Sigmoid colon (tissue), 7 donors: Measurements from ENCODE around the gene ZNHIT2. TPM values are rescaled to one million over a fixed set of nuclear protein-coding genes. Genes with fewer than 3 reads are reported as not detected.

Experiments used
- DNase-seq: peaks from one replicate; pipeline ENCODE4 v3.0.0-alpha.2; 2019
- H3K27ac ChIP-seq, 4 donors: fragments of 200-600 bp; sonication (generic); one replicate each; pipeline ENCODE4 v1.5.1; 2016 to 2019; ENCODE audit warnings: mild to moderate bottlenecking in 1 of 4
- H3K27me3 ChIP-seq, 3 donors: fragments of 200-600 bp; sonication (generic); one replicate each; pipeline ENCODE4 v1.5.1; 2019; ENCODE audit warnings: mild to moderate bottlenecking in 1 of 3
- H3K36me3 ChIP-seq, 4 donors: fragments of 200-600 bp; sonication (generic); one replicate each; pipeline ENCODE4 v1.5.1; 2016 to 2019
- H3K4me1 ChIP-seq, 4 donors: fragments of 200-600 bp; sonication (generic); one replicate each; pipeline ENCODE4 v1.5.1; 2017 to 2019
- H3K4me3 ChIP-seq, 4 donors: fragments of 200-600 bp; sonication (generic); one replicate each; pipeline ENCODE4 v1.5.1; 2017 to 2019; ENCODE audit warnings: mild to moderate bottlenecking in 2 of 4, moderate library complexity in 1 of 4
- H3K9me3 ChIP-seq, 4 donors: fragments of 200-600 bp in 3 of 4; sonication (generic) in 3 of 4; one replicate each; pipeline versions ENCODE4 v1.5.1 to v1.6.1; 2013 to 2019
- CTCF ChIP-seq, 4 experiments: fragments of 450-650 bp in 3 of 4; fragments of 200-600 bp in 1 of 4; IDR thresholded peaks; one replicate each; pipeline ENCODE4 v1.5.1; 2016 to 2019; ENCODE audit warnings: antibody characterized with exemption in 4 of 4, mild to moderate bottlenecking in 3 of 4, moderate library complexity in 2 of 4
- EP300 ChIP-seq, 4 donors: sonication (generic); formaldehyde crosslinking; IDR thresholded peaks; one replicate each; pipeline ENCODE4 v1.6.1; 2017; ENCODE audit warnings: antibody characterized with exemption in 4 of 4
- POLR2A ChIP-seq, 2 donors: fragments of 450-650 bp; IDR thresholded peaks; one replicate each; pipeline ENCODE4 v1.6.1; 2016; ENCODE audit warnings: antibody characterized with exemption in 2 of 2, mild to moderate bottlenecking in 2 of 2, moderate library complexity in 2 of 2
- POLR2AphosphoS5 ChIP-seq, 4 donors: sonication (generic); formaldehyde crosslinking; IDR thresholded peaks; one replicate each; pipeline ENCODE4 v1.6.1; 2017; ENCODE audit warnings: antibody characterized with exemption in 4 of 4
- WGBS, 2 donors: extraction: QIAGEN DNeasy Blood & Tissue Kit; methylation state at CpG; one replicate each; pipeline ENCODE4 v1.1.7; 2013; 5-methylcytosine and 5-hydroxymethylcytosine counted together
- intact Hi-C: fragments of 100-400 bp; cut with DNase I; formaldehyde crosslinking; loops from one replicate; pipeline ENCODE4 v1.15.1; 2023
- polyA plus RNA-seq, 3 donors: library from polyadenylated mRNA; stranded (reverse); fragments of 200-250 nt; gene quantifications; one replicate each; pipeline ENCODE4 v1.2.3, GENCODE V29; 2013
- total RNA-seq, 4 donors: library from RNA; depleted of rRNA; stranded (reverse); fragments of >200 nt; gene quantifications; one replicate each; pipeline ENCODE4 v1.1.0, GENCODE V29; 2016
- donor health status: healthy with polysubstance abuse.
- donor health status: Bipolar disorder and iron deficiency.
- donor health status: healthy.

ZNHIT2 gene
- total and polyA plus RNA-seq, 7 donors = 8.3 to 16.3 (median 13.6) TPM

DNA sequence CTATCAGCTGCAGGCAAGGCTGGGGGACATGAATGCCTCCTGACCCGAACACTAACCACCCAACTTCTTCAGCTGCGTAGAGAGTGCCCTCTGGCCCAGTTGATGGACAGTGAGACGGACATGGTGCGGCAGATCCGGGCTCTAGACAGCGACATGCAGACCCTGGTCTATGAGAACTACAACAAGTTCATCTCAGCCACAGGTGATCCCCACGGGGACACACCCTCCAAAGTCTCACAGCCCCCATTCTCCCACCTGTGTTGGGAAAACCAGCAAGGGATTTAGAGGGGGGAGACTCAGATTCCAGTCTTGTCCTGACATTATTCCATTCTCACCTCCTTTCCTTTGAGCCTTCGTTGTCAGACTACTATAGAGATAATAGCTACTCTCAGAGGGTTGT is 20.6 kb downstream of the ZNHIT2 start:
- Histone ChIP-seq H3K4me1 (peaks cover 0 to 16% (median 13%) of the 10 kb centered on the region in 4 donors), H3K27me3 (no peaks in the 10 kb centered on the region), H3K4me3 (peak overlapping the region; percentile 84 to 97 (median 91)), H3K9me3 (no peaks in the 10 kb centered on the region), H3K36me3 (peaks cover 0 to 12% (median 1%) of the 10 kb centered on the region in 4 donors), H3K27ac (peak overlapping the region; percentile 90 to 95 (median 93))
- intact Hi-C loops = loop anchor here (1.0 to 5.0 kb wide), 3 partner anchors 13 to 85 kb away; partner anchors contain the start of genes ARL2, CDCA5, TM7SF2 and ZFPL1
- no peak for DNase-seq
- TF ChIP-seq EP300 (IDR thresholded peaks at IDR 0.05) (no peak), POLR2A (IDR thresholded peaks at IDR 0.05) (no peak), POLR2AphosphoS5 (IDR thresholded peaks at IDR 0.05) (no peak), CTCF (IDR thresholded peaks at IDR 0.05) (no peak)
- WGBS, 2 donors = 19 to 53% methylated on average over 8 of the region's 8 CpGs

DNA sequence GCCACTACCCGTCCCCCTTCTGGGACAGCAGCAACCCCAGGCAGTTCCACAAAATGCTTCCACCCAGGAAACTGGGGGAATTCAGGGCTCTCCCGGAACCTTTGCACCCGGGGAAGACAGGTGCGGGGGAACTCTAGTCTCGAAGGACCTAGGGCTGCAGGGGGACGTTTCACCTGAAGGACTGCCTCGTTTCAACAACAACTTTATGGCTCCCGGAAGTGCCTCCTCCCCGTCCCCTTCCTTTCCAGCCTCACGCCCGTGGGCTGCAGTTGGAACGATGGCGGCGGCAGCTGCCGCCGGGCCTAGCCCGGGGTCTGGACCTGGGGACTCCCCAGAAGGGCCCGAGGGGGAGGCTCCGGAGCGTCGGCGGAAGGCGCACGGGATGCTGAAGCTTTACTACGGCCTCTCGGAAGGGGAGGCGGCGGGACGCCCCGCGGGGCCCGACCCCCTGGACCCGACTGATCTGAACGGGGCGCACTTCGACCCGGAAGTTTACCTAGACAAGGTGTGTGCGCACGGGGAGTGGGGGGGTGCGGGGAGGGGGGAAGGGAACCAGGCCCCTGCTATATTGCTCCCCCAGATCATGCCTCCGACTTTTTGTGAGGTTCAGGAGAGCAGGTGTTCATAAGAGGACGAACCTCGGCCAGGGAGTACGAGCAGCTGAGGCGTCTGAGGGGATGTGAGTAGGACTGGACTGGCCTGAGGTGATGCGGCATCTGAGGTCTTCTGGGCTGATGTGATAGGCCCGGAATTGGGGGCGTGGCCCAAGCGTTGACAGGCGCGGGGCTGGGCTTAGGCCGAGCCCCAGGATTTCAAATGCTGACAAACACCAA is 21.3 kb downstream of the ZNHIT2 start, which contains the start of gene VPS51:
Gene VPS51, plus strand, starts transcription at position 241 of the 833 bp plus-strand sequence. Its CDS starts 37 bp downstream, at position 278.
- H3K4me1 ChIP-seq = peaks cover 0 to 16% (median 13%) of the 10 kb centered on the region in 4 donors
- no peaks in the 10 kb centered on the region for H3K9me3 ChIP-seq
- WGBS, 2 donors = 1% methylated on average over 52 of the region's 52 CpGs
- peak; percentile 95 for DNase-seq
- peak within 1 kb of the TSS; percentile 84 to 97 (median 91) for H3K4me3 ChIP-seq
- H3K27me3 ChIP-seq = no peaks in the 10 kb centered on the region
- H3K27ac ChIP-seq = peak within 1 kb of the TSS; percentile 90 to 95 (median 93)
- peak in 2 of 4 donors; percentile 30 to 44 for TF ChIP-seq EP300 (IDR thresholded peaks at IDR 0.05)
- TF ChIP-seq POLR2A (IDR thresholded peaks at IDR 0.05) = peak; percentile 35 to 41
- no peak for TF ChIP-seq CTCF (IDR thresholded peaks at IDR 0.05)
- peak; percentile 79 to 87 (median 82) for TF ChIP-seq POLR2AphosphoS5 (IDR thresholded peaks at IDR 0.05)
- intact Hi-C loops = loop anchor here (1.0 to 5.0 kb wide), 3 partner anchors 12 to 84 kb away; partner anchors contain the start of genes ARL2, CDCA5, TM7SF2 and ZFPL1
- peaks cover 0 to 12% (median 1%) of the 10 kb centered on the region in 4 donors for H3K36me3 ChIP-seq

DNA sequence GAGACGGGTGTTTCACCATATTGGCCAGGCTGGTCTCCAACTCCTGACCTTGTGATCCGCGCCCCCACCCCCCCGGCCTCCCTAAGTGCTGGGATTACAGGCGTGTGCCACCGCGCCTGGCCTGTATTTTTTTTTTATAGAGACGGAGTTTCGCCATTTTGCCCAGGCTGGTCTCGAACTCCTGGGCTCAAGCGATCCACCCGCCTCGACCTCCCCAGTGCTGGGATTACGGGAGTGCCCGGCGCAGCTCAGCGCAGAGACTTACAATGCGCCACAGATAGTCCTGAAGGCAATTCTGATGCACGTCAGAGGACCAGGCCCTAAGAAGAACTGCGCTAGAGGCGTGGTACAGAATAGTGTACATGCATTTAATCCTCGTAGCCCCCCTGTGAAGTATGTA is 22.1 kb downstream of the ZNHIT2 start:
- intact Hi-C loops = loop anchor here (5.0 kb wide), 1 partner anchor 83 kb away; the partner anchor contains the start of gene ARL2
- H3K4me3 ChIP-seq = peak overlapping the region in 3 of 4 donors; percentile 84 to 97 (median 93)
- DNase-seq = no peak
- peaks cover 0 to 12% (median 1%) of the 10 kb centered on the region in 4 donors for H3K36me3 ChIP-seq
- 81 to 87% methylated on average over 22 of the region's 22 CpGs for WGBS, 2 donors
- peaks cover 0 to 16% (median 13%) of the 10 kb centered on the region in 4 donors for H3K4me1 ChIP-seq
- no peaks in the 10 kb centered on the region for H3K27me3 ChIP-seq
- TF ChIP-seq POLR2AphosphoS5 (IDR thresholded peaks at IDR 0.05) (no peak), CTCF (IDR thresholded peaks at IDR 0.05) (no peak), EP300 (IDR thresholded peaks at IDR 0.05) (no peak), POLR2A (IDR thresholded peaks at IDR 0.05) (no peak)
- peak overlapping the region; percentile 90 to 95 (median 93) for H3K27ac ChIP-seq
- H3K9me3 ChIP-seq = no peaks in the 10 kb centered on the region

GRCh38 chr11:65090628-65091027 is 26.9 kb downstream of the ZNHIT2 start:
- Histone ChIP-seq H3K27me3 (no peaks in the 10 kb centered on the region), H3K27ac (no peak overlapping the region), H3K9me3 (no peaks in the 10 kb centered on the region), H3K4me1 (peaks cover 0 to 5% (median 2%) of the 10 kb centered on the region in 4 donors), H3K36me3 (peaks cover 17 to 44% (median 25%) of the 10 kb centered on the region in 4 donors), H3K4me3 (no peak overlapping the region)
- intact Hi-C loops = no loop called here
- no peak for DNase-seq
- whole genome bisulfite sequencing, 2 donors = 96% methylated on average over 4 of the region's 4 CpGs
- no peak for TF ChIP-seq EP300 (IDR thresholded peaks at IDR 0.05)
- TF ChIP-seq POLR2A (IDR thresholded peaks at IDR 0.05) = no peak
- TF ChIP-seq CTCF (IDR thresholded peaks at IDR 0.05) = no peak
- TF ChIP-seq POLR2AphosphoS5 (IDR thresholded peaks at IDR 0.05) = no peak
